HepG2 (cell line): ENCODE results near the gene CHST3. TPM values are rescaled to one million over a fixed set of nuclear protein-coding genes. Genes with fewer than 3 reads are reported as not detected.

ENCODE experiments used
- ASH2L ChIP-seq: fragments of 300-600, 200-600 bp; sonication (generic); IDR thresholded peaks from 2 replicates; pipeline ENCODE4 v1.7.0; 2017; ENCODE audit warnings: low read depth, mild to moderate bottlenecking, moderate library complexity, mixed read lengths, low read length; ENCODE audit not compliant: insufficient read length
- CBFB ChIP-seq: sonication (generic); formaldehyde crosslinking; IDR thresholded peaks from 2 replicates; pipeline ENCODE4 v1.4.0; 2020; ENCODE audit warnings: missing genetic modification reagents
- CC2D1A ChIP-seq: sonication (generic); formaldehyde crosslinking; IDR thresholded peaks from 2 replicates; pipeline ENCODE4 v1.8.1; 2023; ENCODE audit warnings: mild to moderate bottlenecking, missing genetic modification reagents
- CENPBD1 ChIP-seq: sonication (generic); formaldehyde crosslinking; IDR thresholded peaks from 2 replicates; pipeline ENCODE4 v1.8.0; 2022; ENCODE audit warnings: missing genetic modification reagents, low read depth, mild to moderate bottlenecking, borderline replicate concordance
- DNMT1 ChIP-seq: sonication (generic); formaldehyde crosslinking; IDR thresholded peaks from 2 replicates; pipeline ENCODE4 v1.5.1; 2020; ENCODE audit warnings: mild to moderate bottlenecking, missing genetic modification reagents
- ETV6 ChIP-seq: sonication (generic); formaldehyde crosslinking; conservative IDR thresholded peaks from 2 replicates; pipeline ENCODE4 v1.4.0; 2020; ENCODE audit warnings: missing genetic modification reagents
- GATA4 ChIP-seq: sonication (generic); IDR thresholded peaks from 2 replicates; pipeline ENCODE4 v1.6.1; 2016; ENCODE audit warnings: antibody characterized with exemption, low read depth, borderline replicate concordance
- GFI1 ChIP-seq: sonication (generic); formaldehyde crosslinking; IDR thresholded peaks from 2 replicates; pipeline ENCODE4 v1.5.0; 2020; ENCODE audit warnings: missing genetic modification reagents, mild to moderate bottlenecking, borderline replicate concordance
- IKZF1 ChIP-seq: fragments of 450-650 bp; IDR thresholded peaks from 2 replicates; pipeline ENCODE4 v1.7.1; 2016
- KDM5A ChIP-seq: fragments of 200-600 bp; sonication (generic); IDR thresholded peaks from 2 replicates; pipeline ENCODE4 v1.7.0; 2018; ENCODE audit warnings: antibody characterized with exemption, mild to moderate bottlenecking, low read length, borderline replicate concordance
- MYNN ChIP-seq: sonication (generic); formaldehyde crosslinking; IDR thresholded peaks from 2 replicates; pipeline ENCODE4 v1.4.0; 2020; ENCODE audit warnings: mild to moderate bottlenecking, low read depth, missing genetic modification reagents
- POLR2G ChIP-seq: fragments of 200-400 bp; formaldehyde crosslinking; IDR thresholded peaks from 2 replicates; pipeline ENCODE4 v1.6.1; 2018; ENCODE audit warnings: mild to moderate bottlenecking, low read depth, low read length, moderate library complexity
- RAD51 ChIP-seq: fragments of 450-650 bp; IDR thresholded peaks from 2 replicates; pipeline ENCODE4 v1.6.1; 2016; ENCODE audit warnings: borderline replicate concordance
- SCMH1 ChIP-seq: sonication (generic); formaldehyde crosslinking; IDR thresholded peaks from 2 replicates; pipeline ENCODE4 v1.9.0; 2021; ENCODE audit warnings: missing genetic modification reagents, mild to moderate bottlenecking, borderline replicate concordance
- TSC22D2 ChIP-seq: sonication (generic); formaldehyde crosslinking; IDR thresholded peaks from 2 replicates; pipeline ENCODE4 v1.5.1; 2020; ENCODE audit warnings: missing genetic modification reagents, mild to moderate bottlenecking, borderline replicate concordance
- XRCC5 ChIP-seq: fragments of 200-400 bp; formaldehyde crosslinking; optimal IDR thresholded peaks from 2 replicates; pipeline ENCODE3; 2017; ENCODE audit warnings: mild to moderate bottlenecking, low read length
- ZFYVE20 ChIP-seq: sonication (generic); formaldehyde crosslinking; IDR thresholded peaks from 2 replicates; pipeline ENCODE4 v1.8.0; 2023; ENCODE audit warnings: low read depth, mild to moderate bottlenecking, moderate library complexity, missing genetic modification reagents, borderline replicate concordance
- ZSCAN9 ChIP-seq: IDR thresholded peaks from 2 replicates; pipeline ENCODE4 v1.6.1; 2016; ENCODE audit warnings: borderline replicate concordance
- polyA plus RNA-seq, 8 experiments: library from polyadenylated mRNA; depleted of rRNA in 3 of 8; stranded (reverse) in 7 of 8; unstranded in 1 of 8; fragments of >200 nt; fragmentation: Illumina TruSeq in 4 of 8; extraction: Trizol in 4 of 8; gene quantifications; 2 replicates each; pipeline versions ENCODE4 v1.2.1 to v1.2.3, GENCODE V29; 2011 to 2016; ENCODE audit warnings: low read depth in 4 of 8, missing spikeins in 1 of 8, mixed read lengths in 1 of 8; ENCODE audit not compliant: insufficient read depth in 1 of 8
- total RNA-seq, 5 experiments: library from RNA; depleted of rRNA; stranded (reverse); fragments of >200 nt; fragmentation: Illumina TruSeq; extraction: Trizol; gene quantifications; 2 replicates each; pipeline ENCODE4 v1.2.3, GENCODE V29; 2016; ENCODE audit warnings: low read depth in 1 of 5
- TF ChIP-seq, protein P1 (sequence below): sonication (generic); formaldehyde crosslinking; IDR thresholded peaks from 2 replicates; pipeline ENCODE4 v1.4.0; 2020; ENCODE audit warnings: missing genetic modification reagents
- TF ChIP-seq, protein P2 (sequence below): sonication (generic); formaldehyde crosslinking; IDR thresholded peaks from 2 replicates; pipeline ENCODE4 v1.4.0; 2020; ENCODE audit warnings: missing genetic modification reagents, mild to moderate bottlenecking, borderline replicate concordance
- TF ChIP-seq, protein P3 (sequence below): sonication (generic); formaldehyde crosslinking; IDR thresholded peaks from 2 replicates; pipeline ENCODE4 v1.5.0; 2020; ENCODE audit warnings: missing genetic modification reagents
- TF ChIP-seq, protein P4 (sequence below), 2 experiments: fragments of 450-650 bp in 1 of 2; sonication (generic) in 1 of 2; formaldehyde crosslinking; IDR thresholded peaks; 2 replicates each; pipeline versions ENCODE4 v1.5.0 to v1.8.0; 2020 to 2022; ENCODE audit warnings: mild to moderate bottlenecking in 1 of 2, missing genetic modification reagents in 1 of 2
- TF ChIP-seq, protein P5 (sequence below): sonication (generic); formaldehyde crosslinking; IDR thresholded peaks from 2 replicates; pipeline ENCODE4 v1.8.0; 2022; ENCODE audit warnings: mild to moderate bottlenecking, missing genetic modification reagents, moderate library complexity

Gene CHST3
- total and polyA plus RNA-seq, 2 of the 13 experiments (the other 11 are each of a cell fraction or from before 2014, with no cell fraction given), result 7.2 to 18.7 TPM

DNA sequence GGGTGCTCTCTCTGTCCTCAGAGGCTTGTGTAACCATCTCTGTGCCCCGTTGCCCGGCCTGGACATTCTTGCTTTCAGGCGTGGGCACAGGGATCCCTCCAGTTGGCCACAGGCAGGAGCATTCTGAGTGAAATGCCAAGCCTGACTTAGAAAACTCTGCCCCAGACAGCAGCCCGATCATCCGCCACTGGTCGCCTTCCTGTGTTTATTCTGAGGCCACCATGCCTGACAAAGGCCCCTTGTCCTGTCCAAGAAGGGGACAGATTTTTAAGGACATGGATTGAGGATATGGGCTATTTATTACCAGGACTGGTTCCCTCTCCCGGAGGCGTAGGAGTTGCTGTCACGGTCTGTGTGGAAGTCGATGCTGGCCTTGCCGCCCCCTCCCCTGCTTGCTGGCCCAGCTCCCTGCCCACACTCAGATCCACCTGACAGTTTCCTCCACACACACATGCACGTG lies 69.9 kb downstream of the CHST3 start (continued):
- TF ChIP-seq CC2D1A (CRISPR knock-in tag) (no peak), GATA4 (no peak), ZSCAN9 (CRISPR knock-in tag) (no peak), ASH2L (no peak), TSC22D2 (CRISPR knock-in tag) (no peak), RAD51 (no peak), SCMH1 (CRISPR knock-in tag) (no peak), DNMT1 (CRISPR knock-in tag) (no peak), CENPBD1 (no peak), XRCC5 (peak; percentile 17), POLR2G (peak; percentile 51), ETV6 (CRISPR knock-in tag) (no peak), MYNN (CRISPR knock-in tag) (no peak), KDM5A (no peak), CBFB (CRISPR knock-in tag) (0 out of 2 replicates have a peak, but pooled peaks have one; percentile 29), ZFYVE20 (CRISPR knock-in tag) (no peak), GFI1 (CRISPR knock-in tag) (0 out of 2 replicates have a peak, but pooled peaks have one; percentile 21), IKZF1 (no peak)
- TF ChIP-seq, protein P1, sequence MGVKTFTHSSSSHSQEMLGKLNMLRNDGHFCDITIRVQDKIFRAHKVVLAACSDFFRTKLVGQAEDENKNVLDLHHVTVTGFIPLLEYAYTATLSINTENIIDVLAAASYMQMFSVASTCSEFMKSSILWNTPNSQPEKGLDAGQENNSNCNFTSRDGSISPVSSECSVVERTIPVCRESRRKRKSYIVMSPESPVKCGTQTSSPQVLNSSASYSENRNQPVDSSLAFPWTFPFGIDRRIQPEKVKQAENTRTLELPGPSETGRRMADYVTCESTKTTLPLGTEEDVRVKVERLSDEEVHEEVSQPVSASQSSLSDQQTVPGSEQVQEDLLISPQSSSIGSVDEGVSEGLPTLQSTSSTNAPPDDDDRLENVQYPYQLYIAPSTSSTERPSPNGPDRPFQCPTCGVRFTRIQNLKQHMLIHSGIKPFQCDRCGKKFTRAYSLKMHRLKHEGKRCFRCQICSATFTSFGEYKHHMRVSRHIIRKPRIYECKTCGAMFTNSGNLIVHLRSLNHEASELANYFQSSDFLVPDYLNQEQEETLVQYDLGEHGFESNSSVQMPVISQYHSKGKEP (CRISPR knock-in tag), result no peak
- TF ChIP-seq, protein P2, sequence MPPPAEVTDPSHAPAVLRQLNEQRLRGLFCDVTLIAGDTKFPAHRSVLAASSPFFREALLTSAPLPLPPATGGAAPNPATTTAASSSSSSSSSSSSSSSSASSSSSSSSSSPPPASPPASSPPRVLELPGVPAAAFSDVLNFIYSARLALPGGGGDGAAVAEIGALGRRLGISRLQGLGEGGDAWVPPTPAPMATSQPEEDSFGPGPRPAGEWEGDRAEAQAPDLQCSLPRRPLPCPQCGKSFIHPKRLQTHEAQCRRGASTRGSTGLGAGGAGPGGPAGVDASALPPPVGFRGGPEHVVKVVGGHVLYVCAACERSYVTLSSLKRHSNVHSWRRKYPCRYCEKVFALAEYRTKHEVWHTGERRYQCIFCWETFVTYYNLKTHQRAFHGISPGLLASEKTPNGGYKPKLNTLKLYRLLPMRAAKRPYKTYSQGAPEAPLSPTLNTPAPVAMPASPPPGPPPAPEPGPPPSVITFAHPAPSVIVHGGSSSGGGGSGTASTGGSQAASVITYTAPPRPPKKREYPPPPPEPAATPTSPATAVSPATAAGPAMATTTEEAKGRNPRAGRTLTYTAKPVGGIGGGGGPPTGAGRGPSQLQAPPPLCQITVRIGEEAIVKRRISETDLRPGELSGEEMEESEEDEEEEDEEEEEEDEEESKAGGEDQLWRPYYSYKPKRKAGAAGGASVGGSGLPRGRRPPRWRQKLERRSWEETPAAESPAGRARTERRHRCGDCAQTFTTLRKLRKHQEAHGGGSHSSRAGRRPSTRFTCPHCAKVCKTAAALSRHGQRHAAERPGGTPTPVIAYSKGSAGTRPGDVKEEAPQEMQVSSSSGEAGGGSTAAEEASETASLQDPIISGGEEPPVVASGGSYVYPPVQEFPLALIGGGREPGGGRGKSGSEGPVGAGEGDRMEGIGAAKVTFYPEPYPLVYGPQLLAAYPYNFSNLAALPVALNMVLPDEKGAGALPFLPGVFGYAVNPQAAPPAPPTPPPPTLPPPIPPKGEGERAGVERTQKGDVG (CRISPR knock-in tag), result no peak
- TF ChIP-seq, protein P3, sequence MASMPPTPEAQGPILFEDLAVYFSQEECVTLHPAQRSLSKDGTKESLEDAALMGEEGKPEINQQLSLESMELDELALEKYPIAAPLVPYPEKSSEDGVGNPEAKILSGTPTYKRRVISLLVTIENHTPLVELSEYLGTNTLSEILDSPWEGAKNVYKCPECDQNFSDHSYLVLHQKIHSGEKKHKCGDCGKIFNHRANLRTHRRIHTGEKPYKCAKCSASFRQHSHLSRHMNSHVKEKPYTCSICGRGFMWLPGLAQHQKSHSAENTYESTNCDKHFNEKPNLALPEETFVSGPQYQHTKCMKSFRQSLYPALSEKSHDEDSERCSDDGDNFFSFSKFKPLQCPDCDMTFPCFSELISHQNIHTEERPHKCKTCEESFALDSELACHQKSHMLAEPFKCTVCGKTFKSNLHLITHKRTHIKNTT, result no peak
- TF ChIP-seq, protein P4, sequence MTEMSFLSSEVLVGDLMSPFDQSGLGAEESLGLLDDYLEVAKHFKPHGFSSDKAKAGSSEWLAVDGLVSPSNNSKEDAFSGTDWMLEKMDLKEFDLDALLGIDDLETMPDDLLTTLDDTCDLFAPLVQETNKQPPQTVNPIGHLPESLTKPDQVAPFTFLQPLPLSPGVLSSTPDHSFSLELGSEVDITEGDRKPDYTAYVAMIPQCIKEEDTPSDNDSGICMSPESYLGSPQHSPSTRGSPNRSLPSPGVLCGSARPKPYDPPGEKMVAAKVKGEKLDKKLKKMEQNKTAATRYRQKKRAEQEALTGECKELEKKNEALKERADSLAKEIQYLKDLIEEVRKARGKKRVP (CRISPR knock-in tag; IDR thresholded peaks at IDR 0.05), result no peak
- TF ChIP-seq, protein P5, sequence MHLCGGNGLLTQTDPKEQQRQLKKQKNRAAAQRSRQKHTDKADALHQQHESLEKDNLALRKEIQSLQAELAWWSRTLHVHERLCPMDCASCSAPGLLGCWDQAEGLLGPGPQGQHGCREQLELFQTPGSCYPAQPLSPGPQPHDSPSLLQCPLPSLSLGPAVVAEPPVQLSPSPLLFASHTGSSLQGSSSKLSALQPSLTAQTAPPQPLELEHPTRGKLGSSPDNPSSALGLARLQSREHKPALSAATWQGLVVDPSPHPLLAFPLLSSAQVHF, result no peak
